Sigmoid colon (tissue), 4 donors: ENCODE data around the gene ZCCHC24.

ENCODE experiments used
- CTCF ChIP-seq, 4 experiments: fragments of 450-650 bp in 3 of 4; fragments of 200-600 bp in 1 of 4; IDR thresholded peaks; one replicate each; pipeline ENCODE4 v1.5.1; 2016 to 2019; ENCODE audit warnings: antibody characterized with exemption in 4 of 4, mild to moderate bottlenecking in 3 of 4, moderate library complexity in 2 of 4
- POLR2AphosphoS5 ChIP-seq, 4 donors: sonication (generic); formaldehyde crosslinking; IDR thresholded peaks; one replicate each; pipeline ENCODE4 v1.6.1; 2017; ENCODE audit warnings: antibody characterized with exemption in 4 of 4

GRCh38 chr10:79376751-79377556 is 68.5 kb downstream of the ZCCHC24 start:
- TF ChIP-seq CTCF (IDR thresholded peaks at IDR 0.05) (no peak), POLR2AphosphoS5 (IDR thresholded peaks at IDR 0.05) (no peak)
